GM19193 (cell line): Measurements from ENCODE around the gene PSMG3.

Source experiments
- POLR2A ChIP-seq: IDR thresholded peaks from 4 replicates; pipeline ENCODE4 v1.6.1; 2011; ENCODE audit not compliant: insufficient read depth, insufficient read length; ENCODE audit errors: extremely low read depth

The PSMG3 gene

GRCh38 chr7:1601956-1602355 lies 32.1 kb upstream of the PSMG3 start:
- no peak for TF ChIP-seq POLR2A

DNA sequence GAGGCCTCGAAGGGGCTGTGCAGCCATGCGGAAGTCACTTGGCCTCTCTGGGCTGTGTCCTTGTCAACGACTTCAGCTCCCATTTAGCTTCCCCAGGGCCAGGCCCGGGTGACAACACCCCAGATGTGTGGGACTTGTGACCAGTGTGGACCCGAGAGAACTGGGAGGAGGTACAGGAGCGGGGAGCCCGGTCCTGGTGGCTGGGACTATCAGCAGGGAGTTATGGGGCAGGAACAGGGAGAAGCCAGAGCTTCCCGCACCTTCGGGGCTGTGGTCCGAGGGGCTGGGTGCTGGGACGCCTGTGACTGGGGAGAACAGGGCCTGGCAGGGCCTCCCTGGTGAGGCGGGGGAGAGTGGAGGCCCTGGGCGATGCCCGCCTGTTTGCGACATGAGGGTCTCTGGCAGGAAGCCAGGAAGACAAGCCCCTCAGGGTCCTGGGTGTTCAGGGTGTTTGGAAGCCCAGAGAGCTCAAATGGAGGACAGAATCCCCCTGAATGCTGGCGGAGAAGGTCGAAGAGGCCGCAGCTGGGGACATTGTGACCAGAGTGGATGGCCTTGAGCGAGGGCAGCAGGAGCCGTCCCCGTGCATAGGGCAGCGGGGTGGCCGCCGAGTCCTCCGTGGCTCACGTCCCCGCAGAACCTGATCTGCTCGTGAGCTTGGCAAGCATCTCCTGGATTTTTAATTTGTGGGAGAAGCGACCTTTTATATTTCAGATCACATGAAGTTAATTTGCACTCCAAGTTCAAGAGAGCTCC lies 30.0 kb upstream of the PSMG3 start:
- TF ChIP-seq POLR2A: no peak

DNA sequence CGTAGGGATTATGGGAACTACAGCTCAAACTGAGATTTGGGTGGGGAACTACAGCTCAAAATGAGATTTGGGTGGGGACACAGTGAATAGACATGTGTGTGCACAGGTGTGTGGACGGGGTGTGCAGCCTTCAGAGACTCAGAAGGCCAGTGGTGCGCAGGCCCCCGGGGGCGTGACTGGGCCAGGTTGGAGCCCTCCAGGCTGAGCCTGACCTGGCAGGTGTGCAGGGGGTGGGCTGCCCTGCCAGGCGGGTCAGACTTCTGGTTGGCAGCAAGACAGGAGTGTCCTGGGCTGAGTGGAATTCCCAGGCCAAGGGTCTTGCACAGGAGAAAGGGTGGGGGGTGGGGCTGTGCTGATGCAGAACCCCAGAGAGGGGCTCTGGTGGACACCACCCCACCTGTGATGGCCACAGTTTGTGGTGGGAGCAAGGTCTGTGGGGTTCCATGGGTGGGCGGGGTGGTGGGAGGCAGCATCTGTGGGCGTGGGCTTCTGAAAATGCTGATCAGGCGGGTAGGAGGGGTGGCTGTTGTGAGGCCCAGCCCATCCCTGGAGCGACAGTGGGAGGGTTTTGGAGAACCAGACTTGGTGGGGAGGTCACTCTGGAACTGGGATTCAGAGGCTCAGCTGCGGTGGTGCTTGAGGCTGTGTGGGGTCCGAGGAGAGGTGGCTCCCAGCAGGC lies 29.3 kb upstream of the PSMG3 start:
- no peak for TF ChIP-seq POLR2A

DNA sequence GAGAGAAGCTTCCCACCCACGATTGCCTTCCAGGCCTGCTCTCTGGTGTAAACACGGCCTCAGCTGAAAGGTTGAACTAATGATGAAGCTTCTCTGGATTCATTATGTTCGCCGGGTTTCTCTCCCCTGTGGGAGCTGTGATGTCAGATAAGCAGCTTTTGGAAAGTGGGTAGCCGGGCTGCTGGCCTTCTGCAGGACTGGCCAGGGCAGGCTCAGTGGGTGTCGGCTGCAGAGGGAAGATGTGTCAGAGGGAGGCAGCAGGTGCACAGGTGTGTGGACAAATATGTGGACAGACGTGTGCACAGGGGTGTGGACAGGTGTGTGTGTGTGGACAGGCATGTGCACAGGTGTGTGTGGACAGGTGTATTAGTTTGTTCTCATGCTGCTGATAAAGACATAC lies 28.5 kb upstream of the PSMG3 start:
- TF ChIP-seq POLR2A: no peak

DNA sequence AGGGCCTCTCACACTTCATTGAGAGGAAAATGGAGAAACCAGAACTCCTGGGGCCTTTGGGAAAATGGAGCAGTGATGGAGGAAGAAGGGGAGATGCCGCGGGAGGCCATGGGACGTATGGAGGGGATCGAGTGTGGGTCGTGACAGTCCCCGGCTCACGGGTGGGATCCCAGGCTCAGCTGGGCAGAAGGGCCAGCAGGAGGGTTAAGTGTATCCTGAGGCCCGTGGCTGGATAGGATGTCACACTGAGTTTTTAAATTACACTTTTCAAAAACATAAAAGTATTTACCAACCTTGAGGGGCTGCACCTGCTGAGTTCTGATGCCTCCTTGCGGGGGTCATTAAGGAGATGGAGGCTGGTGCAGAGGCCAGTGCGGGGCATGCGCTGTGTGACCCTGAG lies 28.0 kb upstream of the PSMG3 start:
- TF ChIP-seq POLR2A: no peak

DNA sequence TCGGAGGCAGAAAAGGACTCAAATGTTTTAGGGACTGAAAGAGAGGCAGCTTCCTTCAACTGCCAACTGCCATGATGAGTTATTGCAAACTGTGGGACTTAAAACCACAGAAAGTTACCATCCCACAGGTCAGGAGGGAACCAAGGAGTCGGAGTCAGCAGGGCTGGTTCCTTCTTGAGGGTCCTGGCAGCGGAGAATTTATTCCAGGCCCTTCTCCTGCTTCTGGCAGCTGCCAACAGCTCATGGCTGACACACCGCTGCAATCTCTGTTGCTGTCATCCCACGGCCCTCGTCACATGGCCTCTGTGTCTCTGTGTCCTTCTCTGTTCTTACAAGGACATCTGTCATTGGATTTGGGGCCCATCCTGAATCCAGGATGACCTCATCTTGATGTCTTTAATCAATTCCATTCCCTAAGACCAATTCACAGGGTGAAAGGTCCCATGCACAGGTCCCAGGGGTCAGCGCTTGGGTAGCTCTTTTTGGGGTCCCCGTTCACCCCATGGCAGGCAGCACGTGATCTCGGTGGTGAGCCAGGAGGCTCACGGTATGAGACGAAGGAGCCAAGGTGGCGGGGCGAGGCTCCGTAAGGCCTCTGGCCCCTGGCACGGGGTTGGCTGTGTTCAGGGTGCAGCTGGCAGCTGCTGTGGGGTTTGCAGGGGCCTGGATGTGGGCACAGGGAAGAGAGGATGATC lies 27.4 kb upstream of the PSMG3 start:
- TF ChIP-seq POLR2A: no peak

DNA sequence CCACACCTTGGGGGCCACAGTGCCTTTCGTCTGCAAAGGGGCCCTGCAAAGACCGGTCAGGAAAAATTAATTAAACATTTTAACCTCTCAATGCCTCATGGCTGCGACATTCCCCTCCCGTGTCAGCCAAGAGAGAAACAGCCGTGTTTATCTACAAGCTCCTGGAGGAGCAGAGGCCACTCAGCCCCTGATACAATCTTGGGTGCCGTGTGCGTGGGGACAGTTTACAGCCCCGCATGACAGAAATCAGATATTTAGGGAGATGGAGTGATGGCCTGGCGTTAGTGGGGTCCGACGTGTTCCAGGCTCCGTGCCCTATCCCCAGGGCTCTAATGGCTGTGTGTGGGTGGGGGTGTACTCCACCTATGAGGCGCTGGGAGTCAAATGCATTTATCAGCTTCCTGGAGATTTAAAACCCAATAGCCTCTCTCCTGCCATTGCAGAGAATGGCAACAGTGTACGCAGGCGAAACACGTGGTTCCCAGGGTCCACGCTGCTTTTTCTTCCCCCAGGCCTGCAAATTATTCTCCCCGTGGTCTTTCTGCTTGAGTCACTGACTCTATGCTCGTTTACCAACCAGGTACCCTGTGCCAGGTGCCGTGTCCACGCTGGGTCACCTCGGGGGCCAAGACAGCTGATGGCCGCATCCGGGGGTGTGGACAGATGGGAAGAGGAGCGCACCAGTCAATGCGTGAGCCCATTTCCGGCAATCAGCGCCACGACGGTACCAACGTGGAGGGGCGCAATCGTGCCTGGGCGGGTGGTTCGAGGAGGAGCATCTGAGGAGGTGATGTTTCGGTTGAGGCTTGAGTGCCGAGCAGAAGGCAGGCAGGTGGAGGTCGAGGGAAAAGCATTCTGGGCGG lies 26.6 kb upstream of the PSMG3 start:
- no peak for TF ChIP-seq POLR2A

GRCh38 chr7:1595636-1596035 lies 25.8 kb upstream of the PSMG3 start:
- no peak for TF ChIP-seq POLR2A

GRCh38 chr7:1595027-1595426 lies 25.2 kb upstream of the PSMG3 start:
- no peak for TF ChIP-seq POLR2A

GRCh38 chr7:1593904-1594421 lies 24.1 kb upstream of the PSMG3 start:
- no peak for TF ChIP-seq POLR2A

DNA sequence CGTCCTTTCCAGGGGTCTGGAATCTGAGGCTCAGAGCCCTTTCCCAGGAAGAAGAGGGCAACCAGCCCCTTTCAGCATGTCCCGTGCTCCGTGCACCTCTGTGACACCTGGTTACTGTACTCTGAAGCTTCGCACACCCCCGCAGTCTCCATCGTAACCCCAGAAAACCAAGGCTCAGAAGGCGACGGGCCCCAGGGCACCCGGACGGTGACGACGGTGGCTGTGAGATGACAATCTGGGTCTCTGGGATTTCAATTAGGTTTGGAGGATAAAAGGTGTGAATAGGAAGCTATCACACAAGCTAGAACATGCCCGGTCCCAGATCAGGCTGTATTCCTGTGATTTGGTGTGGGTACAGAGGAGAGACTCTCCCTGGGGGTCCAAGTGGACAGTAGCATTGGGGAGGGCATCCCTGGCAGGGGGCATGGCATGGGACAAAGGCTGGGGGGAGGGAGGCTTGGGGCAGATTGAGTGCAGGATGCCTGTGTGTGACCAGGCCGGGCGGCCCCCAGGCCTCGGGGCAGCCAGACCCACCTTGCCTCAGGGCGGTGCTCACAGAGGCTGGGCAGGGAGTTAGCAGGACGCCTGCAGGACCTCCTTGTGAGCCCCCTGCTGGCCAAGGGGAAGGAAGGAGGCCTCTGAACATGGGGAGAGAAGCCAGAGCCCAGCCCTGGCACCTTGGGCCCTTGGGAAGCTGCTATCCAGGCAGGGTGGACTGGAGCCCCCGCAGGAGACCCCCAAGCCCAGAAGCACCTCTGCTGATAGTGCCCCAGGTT lies 23.4 kb upstream of the PSMG3 start:
- no peak for TF ChIP-seq POLR2A

- no peak for TF ChIP-seq POLR2A
These were observed 22.6 kb upstream of the PSMG3 start for GRCh38 chr7:1592299-1592871.

DNA sequence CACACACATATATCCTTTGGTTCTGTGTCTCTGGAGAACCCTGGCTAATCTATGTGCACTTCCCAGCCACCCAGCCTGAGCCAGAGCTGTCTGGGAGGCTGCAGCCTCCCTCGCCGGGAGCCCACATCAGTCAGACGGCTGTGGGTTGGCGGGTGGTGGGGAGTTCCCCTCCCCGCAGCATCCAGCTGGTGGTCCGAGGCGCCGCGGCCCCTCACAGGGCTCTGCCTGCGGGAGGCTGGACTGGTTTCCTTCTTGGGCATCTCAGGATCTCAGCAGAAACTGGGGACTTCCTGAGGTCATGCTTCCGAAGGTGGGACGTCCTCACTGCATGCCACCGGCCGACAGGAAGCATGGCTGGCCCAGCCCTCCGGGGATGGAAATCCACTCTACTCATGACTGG lies 22.0 kb upstream of the PSMG3 start:
- TF ChIP-seq POLR2A: no peak

DNA sequence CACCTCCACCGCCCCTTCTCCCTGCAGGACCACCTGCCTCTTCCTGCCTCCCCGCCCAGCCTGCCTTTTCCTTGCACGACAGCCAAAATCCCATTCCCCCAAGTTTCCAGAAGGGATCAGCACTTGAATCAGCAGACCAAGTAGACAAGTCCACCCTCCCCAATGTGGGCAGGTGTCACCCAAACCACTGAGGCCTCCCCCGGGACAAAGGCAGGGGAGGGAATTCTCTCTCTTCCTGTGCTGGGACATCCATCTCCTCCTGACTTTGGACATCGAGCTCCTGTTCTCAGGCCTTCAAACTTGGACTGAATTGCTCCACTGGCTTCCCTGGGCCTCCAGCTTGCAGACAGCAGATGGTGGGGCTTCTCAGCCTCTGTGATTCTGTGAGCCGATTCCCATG lies 21.6 kb upstream of the PSMG3 start:
- no peak for TF ChIP-seq POLR2A
